ENCODE data around the gene IGSF11. TPM values are rescaled to one million over a fixed set of nuclear protein-coding genes. Genes with fewer than 3 reads are reported as not detected.

The IGSF11 gene
- total and polyA plus RNA-seq, 2 donors (not counting 1 experiment from before 2014, with no cell fraction given), result not detected

DNA sequence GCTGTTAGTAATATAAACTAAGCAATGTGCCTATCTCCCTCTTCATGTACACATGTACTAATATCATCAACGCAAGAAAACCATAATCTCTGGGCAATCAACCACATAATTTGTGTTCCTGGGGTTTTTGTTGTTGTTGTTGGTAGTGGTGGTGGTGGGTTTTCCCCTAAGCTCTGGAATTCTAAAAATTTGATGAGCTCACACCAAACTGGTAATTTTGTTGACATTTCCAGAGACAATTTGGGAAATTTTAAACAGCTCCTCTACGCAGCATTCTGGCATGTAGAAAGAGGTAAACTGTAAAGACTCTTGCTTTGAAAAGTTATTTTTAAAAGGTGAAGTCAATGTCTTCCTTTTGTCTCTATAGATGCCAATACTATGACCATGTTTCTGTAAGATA lies 126.7 kb downstream of the IGSF11 start:
- Mint-ChIP-seq H3K4me1 (no peaks in the 10 kb centered on the region), H3K4me3 (no peak overlapping the region), H3K27ac (no peak overlapping the region), H3K27me3 (peaks cover 20% of the 10 kb centered on the region), H3K9me3 (ENCODE audit: insufficient read depth) (no peaks in the 10 kb centered on the region)
- ChIA-PET CTCF (interaction anchor here (2.7 kb wide), 1 partner anchor 25 kb away, joined by 15 read pairs; no protein-coding TSS in a partner anchor), POLR2A (no interaction called here)
- no peak overlapping the region for H3K4me3 ChIP-seq (ENCODE audit: control extremely low read depth in 1 of 5, extremely low read depth in 1 of 5, insufficient read depth in 1 of 5, low read depth in 2 of 5, low read length in 4 of 5)
- no peak for ATAC-seq (ENCODE audit: low read depth)
- intact Hi-C loops (cut with micrococcal nuclease), result no loop called here
- H3K4me2 ChIP-seq (replicated peaks; ENCODE audit: low read depth, low read length, poor library complexity, severe bottlenecking), result no peak overlapping the region
- DNase-seq, result no peak
- H3K9me3 ChIP-seq (ENCODE audit: control extremely low read depth in 1 of 3, control insufficient read depth in 2 of 3, insufficient read depth in 1 of 3, low read length in 2 of 3), result no peaks in the 10 kb centered on the region
- no peak overlapping the region for H2AFZ ChIP-seq (ENCODE audit: insufficient read depth, low read depth, low read length, poor library complexity, severe bottlenecking)
- no CpG with 5 or more reads among the region's 2 CpGs for WGBS (ENCODE audit: insufficient coverage)
- H3K36me3 ChIP-seq (replicated peaks in 1 of 2; ENCODE audit: control extremely low read depth in 1 of 2, control insufficient read depth in 1 of 2, extremely low read depth in 1 of 2, insufficient read depth in 2 of 2, low read length in 1 of 2), result no peaks in the 10 kb centered on the region
- H3K9ac ChIP-seq (ENCODE audit: low read length), result no peak overlapping the region
- no peaks in the 10 kb centered on the region for H4K20me1 ChIP-seq (ENCODE audit: control insufficient read depth, insufficient read depth, low read length, poor library complexity, severe bottlenecking)
- TF ChIP-seq, protein P1, sequence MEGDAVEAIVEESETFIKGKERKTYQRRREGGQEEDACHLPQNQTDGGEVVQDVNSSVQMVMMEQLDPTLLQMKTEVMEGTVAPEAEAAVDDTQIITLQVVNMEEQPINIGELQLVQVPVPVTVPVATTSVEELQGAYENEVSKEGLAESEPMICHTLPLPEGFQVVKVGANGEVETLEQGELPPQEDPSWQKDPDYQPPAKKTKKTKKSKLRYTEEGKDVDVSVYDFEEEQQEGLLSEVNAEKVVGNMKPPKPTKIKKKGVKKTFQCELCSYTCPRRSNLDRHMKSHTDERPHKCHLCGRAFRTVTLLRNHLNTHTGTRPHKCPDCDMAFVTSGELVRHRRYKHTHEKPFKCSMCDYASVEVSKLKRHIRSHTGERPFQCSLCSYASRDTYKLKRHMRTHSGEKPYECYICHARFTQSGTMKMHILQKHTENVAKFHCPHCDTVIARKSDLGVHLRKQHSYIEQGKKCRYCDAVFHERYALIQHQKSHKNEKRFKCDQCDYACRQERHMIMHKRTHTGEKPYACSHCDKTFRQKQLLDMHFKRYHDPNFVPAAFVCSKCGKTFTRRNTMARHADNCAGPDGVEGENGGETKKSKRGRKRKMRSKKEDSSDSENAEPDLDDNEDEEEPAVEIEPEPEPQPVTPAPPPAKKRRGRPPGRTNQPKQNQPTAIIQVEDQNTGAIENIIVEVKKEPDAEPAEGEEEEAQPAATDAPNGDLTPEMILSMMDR (IDR thresholded peaks at IDR 0.05), result no peak
- TF ChIP-seq EZH2 (IDR thresholded peaks at IDR 0.05; ENCODE audit: borderline replicate concordance, insufficient read depth, low read depth, low read length, poor library complexity, severe bottlenecking), result no peak
- H3K27me3 ChIP-seq (replicated peaks in 1 of 4; ENCODE audit: control extremely low read depth in 1 of 4, control insufficient read depth in 3 of 4, insufficient read depth in 4 of 4, low read length in 3 of 4), result peaks cover 0 to 6% (median 1%) of the 10 kb centered on the region in 4 experiments
- H3K27ac ChIP-seq (ENCODE audit: low read length in 2 of 2), result no peak overlapping the region
- H3K4me1 ChIP-seq (ENCODE audit: control insufficient read depth in 2 of 2, insufficient read depth in 2 of 2, low read length in 2 of 2), result no peaks in the 10 kb centered on the region
- no peaks in the 10 kb centered on the region for H3K79me2 ChIP-seq (ENCODE audit: control insufficient read depth, insufficient read depth, low read length)

DNA sequence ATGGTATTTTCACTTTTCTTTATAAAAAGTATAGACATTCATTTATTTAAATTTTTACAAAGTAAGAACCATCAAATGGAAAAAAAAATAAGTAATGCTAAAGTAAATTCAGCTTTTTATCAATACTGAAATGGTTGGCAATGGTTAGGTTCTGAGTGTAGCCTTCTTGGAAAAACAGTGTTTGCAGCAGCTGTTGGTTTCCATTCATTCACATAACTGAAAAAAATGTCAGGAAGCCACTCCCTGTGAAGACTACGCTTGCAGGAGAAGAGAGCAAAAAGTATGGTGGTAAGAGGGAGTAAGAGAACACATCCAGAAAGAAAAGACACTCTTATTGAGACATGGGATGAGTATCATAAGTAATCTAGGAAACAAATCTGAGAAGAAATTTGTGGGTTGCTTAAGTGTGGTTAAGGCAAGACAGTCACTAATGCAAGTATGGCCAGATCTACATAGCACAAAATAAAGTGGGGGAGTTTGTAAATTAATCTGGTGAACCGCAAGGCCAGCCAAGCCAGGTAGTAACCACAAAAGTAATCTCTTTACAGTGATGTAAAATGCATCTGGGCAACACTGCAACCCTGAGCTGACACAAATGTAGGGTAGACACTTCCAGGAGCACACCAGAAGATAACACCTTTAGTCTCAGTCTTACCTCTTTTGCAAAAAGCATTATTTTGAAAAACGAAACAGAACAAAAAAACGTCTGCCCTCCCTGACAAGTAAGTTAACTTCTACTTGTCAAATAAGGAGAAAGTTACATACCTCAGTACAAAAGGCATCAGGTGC lies 133.7 kb downstream of the IGSF11 start:
- ATAC-seq (ENCODE audit: low read depth) (no peak), DNase-seq (no peak)
- H3K9me3 Mint-ChIP-seq (ENCODE audit: insufficient read depth), result no peaks in the 10 kb centered on the region
- TF ChIP-seq, protein P1 (IDR thresholded peaks at IDR 0.05), result no peak
- no peak for TF ChIP-seq EZH2 (IDR thresholded peaks at IDR 0.05; ENCODE audit: borderline replicate concordance, insufficient read depth, low read depth, low read length, poor library complexity, severe bottlenecking)
- H4K20me1 ChIP-seq (ENCODE audit: control insufficient read depth, insufficient read depth, low read length, poor library complexity, severe bottlenecking), result no peaks in the 10 kb centered on the region
- H3K9me3 ChIP-seq (ENCODE audit: control extremely low read depth in 1 of 3, control insufficient read depth in 2 of 3, insufficient read depth in 1 of 3, low read length in 2 of 3), result no peaks in the 10 kb centered on the region
- H3K4me2 ChIP-seq (replicated peaks; ENCODE audit: low read depth, low read length, poor library complexity, severe bottlenecking), result no peak overlapping the region
- CTCF ChIA-PET, result interaction anchor here (0.7 kb wide), 1 partner anchor 18 kb away, joined by 3 read pairs; no protein-coding TSS in a partner anchor
- H2AFZ ChIP-seq (ENCODE audit: insufficient read depth, low read depth, low read length, poor library complexity, severe bottlenecking), result no peak overlapping the region
- POLR2A ChIA-PET, result no interaction called here
- no peak overlapping the region for H3K27ac Mint-ChIP-seq
- H3K27me3 ChIP-seq (replicated peaks in 1 of 4; ENCODE audit: control extremely low read depth in 1 of 4, control insufficient read depth in 3 of 4, insufficient read depth in 4 of 4, low read length in 3 of 4), result no peaks in the 10 kb centered on the region
- H3K9ac ChIP-seq (ENCODE audit: low read length), result no peak overlapping the region
- no peak overlapping the region for H3K27ac ChIP-seq (ENCODE audit: low read length in 2 of 2)
- no peaks in the 10 kb centered on the region for H3K79me2 ChIP-seq (ENCODE audit: control insufficient read depth, insufficient read depth, low read length)
- H3K4me3 Mint-ChIP-seq, result no peak overlapping the region
- WGBS (ENCODE audit: insufficient coverage), result 60% methylated on average over 1 of the region's 4 CpGs
- no peaks in the 10 kb centered on the region for H3K36me3 ChIP-seq (replicated peaks in 1 of 2; ENCODE audit: control extremely low read depth in 1 of 2, control insufficient read depth in 1 of 2, extremely low read depth in 1 of 2, insufficient read depth in 2 of 2, low read length in 1 of 2)
- H3K4me3 ChIP-seq (ENCODE audit: control extremely low read depth in 1 of 5, extremely low read depth in 1 of 5, insufficient read depth in 1 of 5, low read depth in 2 of 5, low read length in 4 of 5), result no peak overlapping the region
- H3K4me1 ChIP-seq (ENCODE audit: control insufficient read depth in 2 of 2, insufficient read depth in 2 of 2, low read length in 2 of 2), result no peaks in the 10 kb centered on the region
- no peaks in the 10 kb centered on the region for H3K4me1 Mint-ChIP-seq
- peaks cover 13% of the 10 kb centered on the region for H3K27me3 Mint-ChIP-seq
- intact Hi-C loops (cut with micrococcal nuclease), result no loop called here
